NCI-H187 treated with DMSO at 0.1 percent for 48 hours (cell line): Measurements from ENCODE around the gene CFAP100.

ENCODE experiments used
- DNase-seq: peaks from one replicate; lab custom pipeline; 2025; lab: John Stamatoyannopoulos, UW

Gene CFAP100

GRCh38 chr3:126394179-126394976 lies at the start of gene CFAP100:
CFAP100 (plus strand) TSS chr3:126394909; CDS start chr3:126396001, 1,092 bp downstream.
- DNase-seq, result no peak

- no peak for DNase-seq
Measured at GRCh38 chr3:126345231-126345630, 49.5 kb upstream of the CFAP100 start.

- no peak for DNase-seq
Measured at GRCh38 chr3:126345641-126346460, 48.9 kb upstream of the CFAP100 start.

- no peak for DNase-seq
Measured at GRCh38 chr3:126346466-126346865, 48.2 kb upstream of the CFAP100 start.

- DNase-seq, result no peak
Measured at GRCh38 chr3:126347543-126348161, 47.1 kb upstream of the CFAP100 start.

DNA sequence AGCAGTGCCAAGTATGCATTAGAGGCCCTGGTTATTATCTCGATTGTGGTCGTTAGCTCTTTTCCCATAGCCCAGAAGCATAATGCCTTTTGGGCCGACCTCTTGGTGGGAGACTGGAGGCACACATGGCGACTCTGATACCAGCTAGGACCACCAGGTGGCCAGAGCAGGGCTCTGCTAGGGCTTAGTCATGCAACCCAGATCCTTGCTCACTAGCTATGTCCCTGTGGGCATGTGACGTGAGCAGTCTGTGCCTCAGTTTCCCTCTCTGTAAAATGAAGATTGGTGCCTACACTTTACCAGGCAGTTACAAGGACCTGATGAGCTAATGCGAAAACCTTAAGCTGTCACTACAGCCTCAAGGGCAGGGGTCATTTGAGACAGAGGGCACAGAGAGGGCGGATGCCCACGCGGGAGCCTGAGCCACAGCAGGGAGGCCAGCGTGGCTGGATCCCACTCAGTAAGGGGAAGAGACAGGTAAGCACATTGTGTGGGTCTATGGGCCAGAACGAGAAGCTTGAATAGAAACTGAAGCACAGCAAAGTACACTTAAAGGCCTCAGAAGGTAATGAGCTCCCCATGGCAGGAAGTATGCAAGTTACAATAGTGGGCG lies 46.3 kb upstream of the CFAP100 start:
- no peak for DNase-seq

GRCh38 chr3:126349071-126349470 lies 45.6 kb upstream of the CFAP100 start:
- no peak for DNase-seq

GRCh38 chr3:126349611-126350501 lies 44.9 kb upstream of the CFAP100 start:
- DNase-seq, result no peak

GRCh38 chr3:126350502-126351085 lies 44.1 kb upstream of the CFAP100 start:
- no peak for DNase-seq

GRCh38 chr3:126351086-126351770 lies 43.5 kb upstream of the CFAP100 start:
- no peak for DNase-seq

DNA sequence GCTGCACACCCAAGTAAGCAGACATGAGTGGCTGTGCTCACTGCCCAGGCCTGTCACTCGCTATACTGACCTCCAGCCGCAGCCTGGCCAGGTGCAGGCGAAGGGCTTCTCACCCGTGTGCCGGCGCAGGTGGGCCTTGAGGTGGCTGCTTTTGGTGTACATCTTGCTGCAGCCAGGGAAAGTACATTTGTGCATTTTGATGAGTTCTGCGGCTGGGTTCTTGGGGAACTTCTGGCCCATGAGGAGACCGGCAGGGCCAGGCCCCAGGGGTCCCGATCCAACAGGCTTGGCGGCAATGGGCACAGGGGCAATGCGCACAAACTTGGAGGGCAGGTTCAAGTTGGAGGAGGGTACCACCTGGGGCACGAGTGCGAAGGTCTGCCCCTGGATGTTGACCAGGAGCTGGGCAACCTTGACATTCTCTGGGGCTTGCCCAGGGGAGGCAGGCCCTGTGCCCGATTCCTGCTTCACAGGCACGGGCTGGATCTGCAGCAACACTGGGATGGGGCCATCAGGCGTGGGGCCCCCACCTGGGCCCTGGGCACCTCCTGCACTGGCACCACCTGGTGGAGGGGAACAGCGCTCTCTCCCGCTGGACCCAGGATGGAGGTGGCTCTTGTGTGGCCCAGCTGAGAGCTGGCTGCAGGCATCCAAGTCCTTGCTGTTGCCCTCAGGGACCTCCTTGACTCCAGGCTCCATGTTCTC lies 42.8 kb upstream of the CFAP100 start:
- DNase-seq, result no peak

- no peak for DNase-seq
Measured at GRCh38 chr3:126352476-126353454, 41.9 kb upstream of the CFAP100 start.

DNA sequence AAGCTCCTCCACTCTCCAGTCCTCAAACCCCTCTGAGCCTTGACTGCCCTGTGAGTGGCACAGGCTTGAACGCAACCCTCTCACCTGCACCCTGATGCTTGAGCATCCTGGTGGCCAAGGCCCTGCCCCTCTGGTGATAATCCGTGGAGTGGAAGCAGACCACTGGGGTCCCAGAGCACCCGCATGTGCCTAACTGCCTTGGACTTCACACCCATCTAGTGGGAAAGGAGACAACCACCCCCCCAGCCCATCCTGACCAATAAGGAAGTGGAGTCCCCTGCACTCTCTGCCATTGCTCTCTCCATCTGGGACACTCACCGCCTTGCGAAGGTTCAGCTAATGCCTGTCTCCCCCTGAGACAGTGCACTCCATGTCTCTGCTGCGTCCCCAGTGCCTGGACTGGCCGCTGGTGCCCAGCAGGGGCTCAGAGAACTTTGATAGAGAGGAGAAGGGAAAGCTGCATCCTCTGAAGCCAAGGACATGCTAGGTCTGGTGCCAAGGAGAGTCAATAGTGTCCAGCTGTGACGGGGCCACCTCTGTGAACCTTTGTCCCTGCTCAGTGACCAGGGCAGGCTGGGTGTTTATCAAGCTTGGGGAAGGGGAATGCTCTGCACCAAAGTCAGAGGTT lies 40.9 kb upstream of the CFAP100 start:
- DNase-seq, result no peak

DNA sequence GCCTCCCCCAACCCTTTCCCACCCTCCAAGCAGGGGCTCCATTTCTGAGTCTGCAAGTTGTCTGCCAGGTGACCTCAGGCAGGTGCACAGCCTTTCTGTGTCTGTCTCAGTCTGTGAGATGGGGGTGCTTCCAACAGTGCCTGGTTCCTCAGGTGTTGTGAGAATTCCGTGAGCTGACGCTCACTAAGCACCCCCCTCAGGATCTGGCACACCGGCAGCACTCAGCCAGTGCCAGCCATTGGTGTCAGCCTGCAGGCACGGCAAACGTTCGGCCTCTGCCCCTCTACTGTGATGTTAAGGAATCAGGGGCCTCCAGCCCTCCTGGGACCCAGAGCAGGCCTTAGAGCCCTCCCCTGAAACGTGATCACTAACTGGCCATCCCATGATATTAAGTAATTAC lies 39.9 kb upstream of the CFAP100 start:
- no peak for DNase-seq

GRCh38 chr3:126355251-126355650 lies 39.5 kb upstream of the CFAP100 start:
- no peak for DNase-seq

DNA sequence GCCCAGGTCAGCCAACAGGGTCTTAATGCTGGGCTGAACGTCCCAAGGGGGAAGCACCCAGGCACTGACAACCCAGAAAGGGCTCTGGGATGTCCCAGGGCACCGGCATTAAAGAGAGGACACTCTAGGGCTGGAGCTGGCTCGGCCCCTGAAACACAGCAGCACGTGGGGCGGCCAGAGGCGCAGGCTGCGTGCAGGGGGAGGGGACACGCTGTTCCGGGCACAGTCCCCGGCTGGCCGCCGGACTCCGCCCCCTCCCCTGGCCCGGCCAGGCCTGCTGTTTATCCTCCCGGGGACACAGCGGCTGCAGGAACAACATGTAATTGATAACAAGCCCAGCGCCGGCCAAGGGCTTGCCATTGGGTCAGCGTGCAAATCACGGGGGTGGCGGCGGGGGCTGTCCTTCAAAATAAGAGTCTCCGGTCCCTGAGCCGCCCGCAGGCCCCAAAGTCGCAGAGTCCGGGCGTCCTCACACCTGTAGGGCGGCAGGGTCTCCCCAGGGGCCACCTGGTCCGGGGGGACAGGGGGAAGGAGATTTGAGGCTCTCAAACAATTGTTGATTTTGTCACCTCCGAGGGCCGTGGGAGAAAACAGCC lies 38.8 kb upstream of the CFAP100 start:
- no peak for DNase-seq
